HG03378 (cell line): ENCODE results near the gene FBXO38.

Experiments
- ATAC-seq: cut with Tn5 transposase; IDR thresholded peaks from one replicate; pipeline ENCODE4 v1.9.1; 2021; ENCODE audit warnings: mild to moderate bottlenecking, moderate library complexity; ENCODE audit not compliant: unreplicated experiment

The FBXO38 gene

DNA sequence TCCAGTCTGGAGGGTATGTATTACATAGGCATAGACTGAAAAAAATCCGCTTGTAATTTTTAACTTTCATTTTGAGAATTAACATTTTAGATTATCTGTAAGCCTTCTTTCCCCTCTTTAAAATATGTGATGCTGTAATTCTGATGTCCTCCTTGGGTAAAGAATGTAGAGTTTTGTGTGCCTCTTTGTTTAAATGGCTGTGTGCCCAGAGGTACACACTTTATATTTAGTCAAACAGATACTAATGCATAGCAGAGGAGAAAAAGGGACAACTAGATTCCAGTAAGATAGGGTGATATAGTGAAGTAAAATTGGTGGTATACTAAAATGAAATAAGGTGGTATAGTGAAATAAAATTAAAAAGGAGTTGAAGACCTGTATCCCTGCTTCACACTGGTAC, 1.3 kb downstream of the FBXO38 start:
- ATAC-seq = no peak

DNA sequence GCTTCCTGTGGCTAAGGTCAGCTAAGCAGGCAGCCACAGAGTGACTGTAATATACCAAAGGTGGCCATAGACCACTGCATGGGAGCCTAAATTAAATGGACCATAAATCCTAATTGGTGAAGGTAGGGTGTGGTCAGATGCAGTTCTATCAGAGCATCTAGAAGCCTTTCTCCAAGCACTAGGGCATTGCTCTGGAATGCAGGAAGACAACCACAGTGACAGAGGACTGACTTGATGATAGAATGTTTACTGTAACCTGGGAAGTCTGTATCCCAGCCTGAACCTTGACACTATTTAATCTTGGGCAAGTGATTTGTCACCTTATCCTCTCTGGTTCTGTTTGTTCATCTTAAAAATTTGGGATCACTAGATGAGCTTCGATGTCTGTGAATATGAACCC, 2.3 kb downstream of the FBXO38 start:
- ATAC-seq = no peak

DNA sequence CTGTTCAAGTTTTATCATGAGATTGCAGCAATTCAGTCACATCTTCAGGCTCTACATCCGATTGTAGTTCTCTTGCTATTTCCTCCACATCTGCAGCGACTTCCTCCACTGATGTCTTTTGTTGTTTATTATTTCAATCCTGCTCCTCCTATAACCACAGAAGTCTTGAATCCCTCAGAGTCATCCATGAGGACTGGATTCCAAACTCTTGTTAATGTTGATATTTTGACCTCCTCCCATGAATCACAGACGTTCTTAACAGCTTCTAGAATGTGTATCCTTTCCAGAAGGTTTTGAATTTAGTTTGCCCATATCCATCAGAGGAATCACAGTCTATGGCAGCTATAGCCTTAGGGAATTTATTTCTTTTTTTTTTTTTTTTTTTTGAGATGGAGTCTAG, 3.6 kb downstream of the FBXO38 start:
- ATAC-seq = no peak

- no peak for ATAC-seq
Observed at GRCh38 chr5:148388696-148389095, 4.9 kb downstream of the FBXO38 start.

DNA sequence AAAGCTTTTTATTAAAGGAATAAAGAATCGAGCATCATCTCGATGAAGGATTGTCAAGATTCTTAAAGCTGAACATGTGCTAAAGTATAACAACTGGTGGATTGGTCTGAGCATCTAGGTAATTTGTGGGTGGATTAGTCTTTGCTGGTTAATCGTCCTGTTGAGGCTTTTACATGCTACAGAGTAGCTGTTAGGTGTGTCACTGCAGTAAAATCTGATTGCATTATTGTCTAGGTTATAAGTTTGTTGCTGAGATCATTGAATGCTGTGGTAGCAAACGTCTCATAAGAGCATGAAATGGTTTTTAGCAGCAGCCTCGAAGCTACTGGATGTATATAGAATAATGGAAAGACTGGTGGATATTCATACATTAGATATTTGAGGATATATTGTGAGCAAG, 7.2 kb downstream of the FBXO38 start:
- no peak for ATAC-seq

GRCh38 chr5:148391422-148391821, 7.7 kb downstream of the FBXO38 start:
- no peak for ATAC-seq

- ATAC-seq = no peak
Observed at GRCh38 chr5:148393390-148393741, 9.6 kb downstream of the FBXO38 start.

DNA sequence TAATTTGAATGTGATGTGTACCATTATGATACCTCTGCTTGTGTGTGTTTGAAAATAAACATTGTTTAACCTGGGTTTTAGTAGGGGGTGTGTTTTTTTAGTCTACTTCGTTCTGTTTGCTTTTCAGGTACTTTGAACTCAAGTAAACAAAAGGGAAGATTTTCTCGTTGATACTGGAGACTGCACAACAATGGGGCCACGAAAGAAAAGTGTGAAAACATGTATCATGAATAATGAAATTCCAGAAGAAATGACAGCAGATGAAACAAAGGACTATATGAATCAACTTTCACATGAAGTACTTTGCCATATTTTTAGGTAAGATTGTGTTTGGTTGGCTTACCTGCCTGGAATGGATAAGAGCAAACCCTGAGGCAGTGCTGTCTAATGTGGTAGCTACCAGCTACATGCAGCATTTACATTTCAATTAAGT, 10.8 kb downstream of the FBXO38 start:
- no peak for ATAC-seq

GRCh38 chr5:148395031-148395430, 11.3 kb downstream of the FBXO38 start:
- ATAC-seq = no peak

DNA sequence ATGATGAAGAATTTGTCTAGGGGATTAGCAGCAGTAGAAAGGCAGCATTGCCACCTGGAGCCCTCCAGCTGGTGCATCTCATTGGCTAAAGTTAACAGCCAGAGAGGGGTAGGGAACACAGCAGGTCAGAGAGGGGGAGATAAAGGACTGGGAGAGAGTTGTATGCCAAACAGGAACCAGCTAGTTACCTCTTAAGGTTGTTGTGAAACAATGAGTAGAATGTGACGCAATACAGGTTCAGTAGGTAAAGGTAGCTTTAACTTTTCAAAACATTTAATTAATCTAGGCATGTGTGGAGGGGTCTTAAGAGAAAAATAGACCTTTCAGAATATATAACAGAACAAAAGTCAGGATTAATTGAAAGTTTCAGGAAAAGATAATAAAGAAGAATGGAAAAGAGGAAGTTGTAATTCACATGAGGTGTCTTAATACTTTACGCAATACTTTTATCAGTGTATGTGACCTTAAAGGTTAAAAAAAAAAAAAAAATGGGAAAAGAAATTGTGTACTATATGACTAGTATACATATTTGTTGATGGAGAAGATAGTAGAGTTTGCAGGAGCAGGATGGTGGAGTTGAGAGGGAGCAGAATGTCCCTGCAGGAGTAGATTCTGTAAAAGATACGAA, 14.3 kb downstream of the FBXO38 start:
- no peak for ATAC-seq

- no peak for ATAC-seq
Observed at GRCh38 chr5:148398698-148399121, 15.0 kb downstream of the FBXO38 start.

GRCh38 chr5:148401604-148402003, 17.8 kb downstream of the FBXO38 start:
- ATAC-seq = no peak

DNA sequence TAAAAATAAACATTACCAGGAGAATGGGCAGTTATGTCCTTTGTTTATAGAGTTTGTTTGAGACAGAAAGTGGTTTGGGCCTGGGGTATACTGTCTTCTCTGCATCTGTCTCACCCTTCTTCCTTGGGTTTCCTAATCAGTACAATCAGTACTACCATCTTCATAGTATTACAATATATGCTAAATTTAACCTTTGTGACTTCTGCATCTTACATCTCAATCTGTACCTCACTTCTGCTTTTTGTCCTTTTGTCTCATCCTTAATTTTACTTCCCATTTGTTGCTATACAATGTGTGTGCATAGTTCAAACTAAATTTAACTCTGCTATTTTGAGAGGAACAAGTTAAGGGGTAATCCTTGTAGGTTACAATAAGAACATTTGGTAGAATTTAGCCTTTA, 19.6 kb downstream of the FBXO38 start:
- ATAC-seq = peak; percentile 91

DNA sequence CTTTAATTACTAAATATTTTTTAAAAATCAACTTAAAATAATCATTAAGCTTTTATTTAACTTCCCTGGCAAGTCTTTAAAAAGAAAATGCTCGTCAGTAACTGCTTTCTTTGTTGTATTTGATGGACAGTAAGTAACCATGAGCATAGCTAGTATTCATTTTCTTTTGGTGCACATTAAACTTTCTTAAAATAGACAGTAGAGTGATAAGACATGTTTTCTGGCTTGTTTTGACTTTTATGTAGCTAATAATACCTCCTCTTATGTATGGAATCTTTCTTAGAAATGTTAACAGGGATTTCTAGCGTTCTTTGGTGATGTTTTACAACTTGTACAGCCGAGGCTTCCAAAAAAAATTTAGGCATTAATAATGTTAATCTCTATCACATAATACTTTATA, 22.6 kb downstream of the FBXO38 start:
- no peak for ATAC-seq

DNA sequence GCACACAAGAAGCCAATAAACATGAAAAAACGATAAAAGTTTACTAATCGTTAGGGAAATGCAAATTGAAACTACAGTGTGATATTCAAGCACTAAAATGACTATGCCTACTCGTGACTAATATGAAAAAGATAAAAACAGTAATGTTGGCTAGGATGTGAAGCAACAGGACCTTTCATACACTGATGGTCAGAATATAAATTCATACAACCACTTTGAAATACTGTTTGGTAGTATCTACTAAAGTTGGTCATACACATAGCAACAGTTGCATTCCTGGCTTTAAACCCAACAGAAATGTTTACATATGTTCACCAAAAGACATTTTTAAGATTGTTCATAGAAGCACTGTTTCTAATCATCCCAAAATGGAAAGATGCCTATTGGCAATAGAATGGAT, 24.3 kb downstream of the FBXO38 start:
- ATAC-seq = no peak

GRCh38 chr5:148412124-148412523, 28.4 kb downstream of the FBXO38 start:
- no peak for ATAC-seq

DNA sequence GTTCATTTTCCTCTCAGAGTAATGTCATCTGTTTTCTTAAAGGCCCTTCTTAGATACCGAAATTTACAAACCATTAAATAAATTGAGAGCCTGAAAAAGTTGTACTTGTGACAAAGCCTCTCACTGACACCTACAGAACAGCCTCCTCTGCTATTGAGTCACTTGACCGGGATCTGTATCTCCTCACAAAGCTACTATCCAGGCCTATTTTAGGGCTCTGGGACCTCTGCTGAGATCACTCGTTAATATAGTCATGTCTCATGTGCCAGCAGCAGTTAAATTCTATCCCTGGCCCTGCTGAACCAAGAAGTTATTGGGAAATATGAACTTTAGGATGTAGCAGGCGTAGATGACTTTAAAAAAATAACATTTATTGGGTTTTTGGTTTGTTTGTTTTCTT, 31.1 kb downstream of the FBXO38 start:
- no peak for ATAC-seq

DNA sequence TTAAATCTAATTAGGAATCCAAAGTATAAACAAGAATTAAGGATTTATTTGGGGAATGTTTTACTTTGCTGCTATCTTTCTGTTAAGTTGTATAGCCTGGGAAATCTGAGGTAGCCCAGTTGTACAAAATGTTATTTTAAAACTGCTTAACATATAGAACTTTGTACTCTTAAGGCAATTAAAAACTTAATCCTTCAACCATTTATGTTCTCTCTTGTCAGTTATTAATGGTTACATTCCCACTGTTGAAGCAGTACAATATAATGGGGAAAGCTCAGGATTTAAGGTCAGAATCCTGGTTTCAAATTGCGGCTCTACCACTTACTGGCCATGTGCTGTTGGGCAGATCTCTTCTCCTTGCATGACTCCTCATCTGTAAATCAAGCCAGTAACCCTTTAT, 32.7 kb downstream of the FBXO38 start:
- no peak for ATAC-seq

DNA sequence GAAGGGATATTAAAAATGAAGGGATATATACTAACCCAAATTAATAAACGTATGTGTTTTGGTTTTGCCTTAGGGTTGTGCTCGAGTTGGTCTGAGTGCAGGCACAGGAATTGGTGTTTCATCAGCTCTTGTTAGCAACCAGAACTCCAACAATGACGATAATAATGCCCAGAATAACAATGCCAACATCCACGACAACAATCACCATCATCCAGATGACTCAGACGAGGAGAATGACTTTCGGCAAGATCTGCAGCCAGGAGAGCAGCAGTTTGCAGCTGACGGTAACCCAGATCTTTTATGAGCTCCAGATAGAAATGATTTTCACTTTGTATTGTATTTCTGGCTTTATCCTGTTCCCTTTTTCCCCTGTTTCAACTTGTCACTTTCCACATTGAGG, 33.2 kb downstream of the FBXO38 start:
- ATAC-seq = no peak

DNA sequence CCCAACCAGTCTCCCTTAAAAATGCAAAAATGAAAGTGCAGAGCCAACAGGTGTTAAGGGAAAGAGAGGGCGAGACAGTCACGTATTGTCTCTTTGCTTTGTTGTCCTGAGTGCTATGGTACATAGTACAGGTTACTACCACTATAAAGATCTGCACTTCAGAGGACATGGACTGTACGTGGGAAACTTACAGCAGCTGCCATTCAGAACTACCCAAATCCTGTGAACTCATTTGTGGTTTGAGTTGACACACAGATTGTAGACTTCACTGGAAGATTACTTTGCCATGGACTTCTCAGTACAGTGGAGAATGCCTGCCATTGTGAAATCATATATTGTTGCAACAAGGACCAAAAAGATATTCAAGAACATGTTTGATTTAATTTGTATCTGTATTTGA, 34.8 kb downstream of the FBXO38 start:
- ATAC-seq = no peak

DNA sequence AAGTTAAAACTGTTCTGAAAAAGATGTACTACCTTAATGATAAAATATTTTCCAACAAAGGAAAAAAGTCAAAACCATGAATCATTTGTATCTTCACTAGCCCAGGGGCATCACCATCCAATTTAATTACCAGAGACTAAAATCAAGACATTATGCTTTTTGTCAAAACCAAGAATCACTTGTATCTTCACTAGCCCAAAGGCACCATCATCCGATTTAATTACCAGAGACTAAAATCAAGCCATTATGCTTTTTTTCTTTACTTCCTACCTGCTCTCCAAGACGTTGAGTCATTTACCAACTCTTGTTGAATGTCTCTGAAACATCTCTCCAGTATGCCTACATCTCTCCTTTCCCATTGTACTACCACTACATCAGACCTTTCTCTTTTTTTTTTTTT, 37.9 kb downstream of the FBXO38 start:
- ATAC-seq = no peak

DNA sequence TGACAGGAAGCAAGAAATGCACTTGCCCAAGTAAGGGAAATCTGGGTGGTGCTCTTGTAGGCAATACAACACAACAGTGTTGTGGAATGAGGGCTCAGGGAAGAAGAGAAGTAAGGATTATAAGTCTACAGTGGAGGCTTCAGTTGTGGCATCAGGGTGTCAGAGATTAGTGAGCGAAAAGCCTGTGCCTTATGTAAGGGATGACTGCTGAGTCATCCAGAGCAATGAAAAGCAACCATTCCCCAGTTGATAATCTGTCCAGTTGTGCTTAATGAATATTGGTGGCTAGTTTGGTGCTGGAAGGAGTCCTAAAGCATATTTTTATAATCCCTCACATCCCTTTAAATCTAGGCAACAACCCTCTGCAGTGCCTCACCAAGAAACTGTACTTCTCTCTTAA, 42.0 kb downstream of the FBXO38 start:
- no peak for ATAC-seq

DNA sequence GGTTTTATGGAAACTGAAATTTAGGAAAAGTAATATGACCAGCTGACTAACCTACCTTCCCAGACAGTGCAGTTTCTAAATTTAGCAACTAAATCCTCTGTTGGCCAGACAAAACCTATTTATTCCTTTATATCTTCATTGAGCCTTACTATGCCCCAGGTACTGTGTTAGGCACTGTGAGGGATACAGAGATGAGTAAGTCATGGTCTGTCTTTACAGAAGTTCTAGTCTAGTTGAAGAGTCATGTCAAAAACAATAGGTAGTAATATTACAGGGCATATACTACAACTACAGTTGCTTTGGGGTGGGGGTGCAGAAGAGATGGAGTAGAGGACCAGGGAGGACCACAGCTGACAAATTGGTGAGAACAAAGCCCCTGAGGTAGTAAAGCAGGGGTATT, 42.8 kb downstream of the FBXO38 start:
- ATAC-seq = no peak
